GM13976 (cell line): Measurements from ENCODE around the gene DCBLD1.

Source experiments
- DNase-seq: peaks from one replicate; pipeline ENCODE4 v3.0.0; 2012; ENCODE audit warnings: low spot score
- in situ Hi-C: fragments of 300-500 bp; cut with MboI; formaldehyde crosslinking; loops from one replicate; pipeline ENCODE4 v1.12.0; 2022; ENCODE audit warnings: low sequenced_read_pairs, mixed read lengths, inconsistent platforms; ENCODE audit not compliant: unreplicated experiment
- TF ChIP-seq, protein P1 (sequence below): IDR thresholded peaks from 2 replicates; pipeline ENCODE4 v1.5.1; 2012; ENCODE audit warnings: borderline replicate concordance, mild to moderate bottlenecking; ENCODE audit not compliant: insufficient read depth; ENCODE audit errors: extremely low read depth, missing control alignments, control extremely low read depth

Gene DCBLD1

DNA sequence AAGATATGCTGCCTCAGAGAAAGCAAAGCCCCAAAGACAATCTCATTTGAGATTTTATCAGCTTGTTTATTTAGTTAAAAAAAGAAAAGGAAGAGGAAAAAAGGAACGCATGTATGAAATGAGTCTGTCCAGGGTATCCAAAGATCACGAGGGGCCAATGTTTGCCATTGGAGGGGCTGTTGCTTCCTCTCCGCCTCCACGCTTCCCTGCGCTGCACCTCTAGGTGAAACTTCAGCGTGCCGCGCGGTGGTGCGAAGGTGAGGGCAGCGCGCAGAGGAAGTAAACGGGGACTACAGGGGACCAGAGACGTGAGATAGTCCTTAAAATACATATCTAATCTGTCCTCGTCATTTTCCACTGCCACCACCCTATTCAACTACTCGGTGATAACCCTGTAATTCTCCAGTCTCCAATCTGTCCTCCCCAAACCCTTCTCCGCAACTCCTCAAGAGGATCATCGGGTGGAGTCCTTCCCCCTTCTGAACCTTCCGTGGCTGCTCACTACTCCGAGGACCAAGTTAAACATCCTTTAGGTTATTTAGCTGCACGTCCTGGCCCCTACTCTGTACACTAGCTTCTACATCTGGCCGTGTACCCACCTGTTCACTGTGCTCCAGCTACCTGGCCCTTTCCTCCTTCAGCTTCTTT is 1.1 kb upstream of the DCBLD1 start:
- in situ Hi-C loops: no loop called here
- TF ChIP-seq, protein P1, sequence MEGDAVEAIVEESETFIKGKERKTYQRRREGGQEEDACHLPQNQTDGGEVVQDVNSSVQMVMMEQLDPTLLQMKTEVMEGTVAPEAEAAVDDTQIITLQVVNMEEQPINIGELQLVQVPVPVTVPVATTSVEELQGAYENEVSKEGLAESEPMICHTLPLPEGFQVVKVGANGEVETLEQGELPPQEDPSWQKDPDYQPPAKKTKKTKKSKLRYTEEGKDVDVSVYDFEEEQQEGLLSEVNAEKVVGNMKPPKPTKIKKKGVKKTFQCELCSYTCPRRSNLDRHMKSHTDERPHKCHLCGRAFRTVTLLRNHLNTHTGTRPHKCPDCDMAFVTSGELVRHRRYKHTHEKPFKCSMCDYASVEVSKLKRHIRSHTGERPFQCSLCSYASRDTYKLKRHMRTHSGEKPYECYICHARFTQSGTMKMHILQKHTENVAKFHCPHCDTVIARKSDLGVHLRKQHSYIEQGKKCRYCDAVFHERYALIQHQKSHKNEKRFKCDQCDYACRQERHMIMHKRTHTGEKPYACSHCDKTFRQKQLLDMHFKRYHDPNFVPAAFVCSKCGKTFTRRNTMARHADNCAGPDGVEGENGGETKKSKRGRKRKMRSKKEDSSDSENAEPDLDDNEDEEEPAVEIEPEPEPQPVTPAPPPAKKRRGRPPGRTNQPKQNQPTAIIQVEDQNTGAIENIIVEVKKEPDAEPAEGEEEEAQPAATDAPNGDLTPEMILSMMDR: no peak
- peak; percentile 28 for DNase-seq

GRCh38 chr6:117481926-117482239 is 591 bp upstream of the DCBLD1 start:
- TF ChIP-seq, protein P1: no peak
- in situ Hi-C loops: no loop called here
- DNase-seq: no peak

DNA sequence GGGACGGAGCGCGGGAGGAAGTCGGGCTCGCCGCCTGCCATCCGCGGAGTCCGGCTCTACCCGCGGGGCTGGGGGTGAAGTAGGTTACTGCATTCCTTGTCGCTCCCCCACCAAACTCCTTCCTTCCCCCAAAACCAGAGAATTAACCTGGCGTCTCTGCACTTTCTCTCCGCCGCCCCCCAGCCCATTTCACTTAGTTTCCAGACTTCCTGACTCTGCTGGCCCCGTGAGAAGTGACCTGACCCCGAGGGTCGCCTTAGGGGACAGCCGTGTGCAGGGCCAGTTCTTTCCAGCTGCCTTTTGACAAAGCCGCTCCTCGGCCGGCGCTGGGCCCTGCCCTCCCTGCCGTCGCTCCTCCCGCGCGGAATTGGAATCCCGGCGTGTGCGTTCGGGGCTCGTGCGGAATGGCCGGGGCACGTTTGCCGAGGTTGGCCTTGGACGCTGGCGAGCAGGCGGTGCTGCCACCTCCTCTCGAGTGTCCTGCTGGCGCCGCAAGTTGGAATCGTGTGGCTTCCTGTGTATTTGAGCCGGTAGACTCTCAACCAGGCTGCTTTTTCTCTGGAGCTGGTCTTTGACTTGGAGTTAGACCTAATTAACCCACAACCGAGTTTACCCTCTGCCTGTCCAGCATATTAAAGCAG is 650 bp downstream of the DCBLD1 start:
- peak; percentile 49 for DNase-seq
- in situ Hi-C loops: no loop called here
- TF ChIP-seq, protein P1: no peak

DNA sequence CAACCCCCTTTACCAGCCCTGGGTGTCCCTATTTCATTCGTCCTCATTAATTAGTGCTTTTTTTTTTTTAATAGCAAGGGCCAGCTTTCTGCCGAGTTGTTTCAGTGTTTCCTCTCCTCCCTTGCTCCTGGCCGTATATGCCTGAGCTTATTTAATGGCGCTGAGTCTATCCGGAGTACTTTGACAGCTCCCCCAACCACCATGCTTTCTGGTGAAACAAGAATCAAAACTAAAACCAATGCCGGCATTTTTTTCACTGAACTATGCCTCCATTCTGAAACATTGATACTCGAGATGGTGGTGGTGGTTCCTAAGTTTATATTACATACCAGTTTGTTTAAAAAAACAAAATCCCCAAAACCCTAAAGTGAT is 1.2 kb downstream of the DCBLD1 start:
- TF ChIP-seq, protein P1: no peak
- in situ Hi-C loops: no loop called here
- peak; percentile 59 for DNase-seq

DNA sequence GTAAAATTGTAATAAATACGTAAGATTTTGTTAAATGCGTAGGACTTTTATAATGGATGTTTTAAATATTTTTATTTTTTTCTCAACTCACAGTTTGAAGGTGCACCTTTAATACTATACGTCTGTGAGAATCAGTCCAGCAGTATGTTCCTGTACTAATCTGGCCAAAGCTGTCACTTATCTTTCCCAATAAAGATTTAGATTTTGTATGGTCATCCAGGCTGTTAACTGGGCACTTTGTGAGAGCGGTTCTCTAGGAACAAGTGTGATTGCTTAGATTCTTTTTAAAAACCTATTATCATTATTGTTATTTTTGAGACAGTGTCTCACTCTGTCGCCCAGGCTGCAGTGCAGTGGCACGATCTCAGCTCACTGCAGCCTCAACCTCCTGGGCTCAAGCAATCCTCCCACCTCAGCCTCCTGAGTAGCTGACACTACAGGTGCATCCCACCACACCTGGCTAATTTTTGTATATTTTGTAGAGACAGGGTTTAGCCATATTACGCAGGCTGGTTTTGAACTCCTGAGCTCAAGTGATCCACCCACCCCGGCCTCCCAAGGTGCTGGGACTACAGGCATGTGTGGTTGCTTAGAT is 1.7 kb downstream of the DCBLD1 start:
- in situ Hi-C loops: no loop called here
- no peak for DNase-seq
- TF ChIP-seq, protein P1: no peak

DNA sequence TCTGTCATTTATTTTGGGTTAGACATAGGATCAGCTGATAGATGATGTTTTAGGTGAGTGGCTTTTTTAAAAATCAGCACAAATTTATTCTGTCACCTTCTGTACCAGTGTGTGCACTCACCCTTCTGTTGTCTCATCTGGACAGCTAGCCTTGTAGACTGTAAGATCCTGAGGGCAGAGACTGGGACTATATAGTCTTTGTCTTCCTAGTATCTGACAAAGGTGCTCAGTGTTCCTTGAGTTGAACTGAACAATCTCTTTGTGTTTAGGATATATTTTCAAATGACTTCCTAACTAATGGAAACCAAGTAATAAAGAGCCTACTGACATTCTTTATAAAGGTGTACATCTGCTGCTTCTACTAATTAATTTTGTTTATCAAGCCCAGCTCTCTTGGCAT is 3.0 kb downstream of the DCBLD1 start:
- in situ Hi-C loops: no loop called here
- TF ChIP-seq, protein P1: no peak

GRCh38 chr6:117487821-117488220 is 5.3 kb downstream of the DCBLD1 start:
- in situ Hi-C loops: no loop called here
- TF ChIP-seq, protein P1: no peak
- no peak for DNase-seq

More for the DNA sequence above, 3.0 kb downstream of the DCBLD1 start:
- no peak for DNase-seq
